Smooth muscle cell (in vitro differentiated cells): ENCODE data around the gene SOX15. TPM values are rescaled to one million over a fixed set of nuclear protein-coding genes. Genes with fewer than 3 reads are reported as not detected.

Experiments used
- DNase-seq: peaks from one replicate; lab custom pipeline; 2025; ENCODE audit not compliant: unreplicated experiment; lab: John Stamatoyannopoulos, UW
- H2AFZ ChIP-seq: fragments of 200-600 bp; sonication (generic); 2 replicates; pipeline ENCODE4 v1.6.0; 2016; ENCODE audit warnings: antibody characterized with exemption, low read depth, mild to moderate bottlenecking
- H3F3A ChIP-seq: fragments of 200-600 bp; sonication (generic); 2 replicates; pipeline ENCODE4 v1.6.0; 2017; ENCODE audit warnings: antibody characterized with exemption, low read depth
- H3K27ac ChIP-seq: fragments of 200-600 bp; sonication (generic); 2 replicates; pipeline ENCODE4 v1.5.1; 2016; ENCODE audit warnings: low read depth, mild to moderate bottlenecking
- H3K27me3 ChIP-seq: fragments of 200-600 bp; sonication (generic); 2 replicates; pipeline ENCODE4 v1.6.1; 2016; ENCODE audit warnings: low read depth, mild to moderate bottlenecking
- H3K36me3 ChIP-seq: fragments of 200-600 bp; sonication (generic); 2 replicates; pipeline ENCODE4 v1.5.1; 2016; ENCODE audit warnings: low read depth
- H3K4me1 ChIP-seq: fragments of 200-600 bp; sonication (generic); 2 replicates; pipeline ENCODE4 v1.5.1; 2016; ENCODE audit warnings: low read depth
- H3K4me2 ChIP-seq: fragments of 200-600 bp; sonication (generic); 2 replicates; pipeline ENCODE4 v1.6.0; 2016; ENCODE audit warnings: mild to moderate bottlenecking
- H3K4me3 ChIP-seq: fragments of 200-600 bp; sonication (generic); 2 replicates; pipeline ENCODE4 v1.5.1; 2016; ENCODE audit warnings: mild to moderate bottlenecking
- H3K79me2 ChIP-seq: fragments of 200-600 bp; sonication (generic); 2 replicates; pipeline ENCODE4 v1.6.0; 2016; ENCODE audit warnings: low read depth, mild to moderate bottlenecking
- H3K9ac ChIP-seq: fragments of 200-600 bp; sonication (generic); 2 replicates; pipeline ENCODE4 v1.6.0; 2016; ENCODE audit warnings: low read depth
- H3K9me3 ChIP-seq: fragments of 200-600 bp; sonication (generic); replicated peaks from 2 replicates; pipeline ENCODE4 v1.5.1; 2016; ENCODE audit warnings: low read depth
- H4K20me1 ChIP-seq: fragments of 200-600 bp; sonication (generic); 2 replicates; pipeline ENCODE4 v1.6.0; 2016; ENCODE audit warnings: low read depth
- WGBS: methylation state at CpG from one replicate; pipeline ENCODE4 v1.1.7; 2016; ENCODE audit warnings: low lambda C conversion rate; 5-methylcytosine and 5-hydroxymethylcytosine counted together
- polyA plus RNA-seq: library from polyadenylated mRNA; unstranded; fragments of >200 nt; fragmentation: Nextera tagmentation; extraction: Ambion mirVana; gene quantifications from 2 replicates; pipeline ENCODE4 v1.2.1, GENCODE V29; 2016
- total RNA-seq: library from RNA; depleted of rRNA; stranded (reverse); fragments of >200 nt; gene quantifications from 2 replicates; pipeline ENCODE4 v1.2.3, GENCODE V29; 2014
- TF ChIP-seq, protein P1 (sequence below): fragments of 200-600 bp; sonication (generic); IDR thresholded peaks from 2 replicates; pipeline ENCODE4 v1.5.1; 2017; ENCODE audit warnings: borderline replicate concordance, mild to moderate bottlenecking, antibody characterized with exemption; ENCODE audit not compliant: insufficient read depth, poor library complexity, severe bottlenecking

Gene SOX15
- total and polyA plus RNA-seq, 2 experiments from 2014 or later: 7.3 to 16.1 TPM

DNA sequence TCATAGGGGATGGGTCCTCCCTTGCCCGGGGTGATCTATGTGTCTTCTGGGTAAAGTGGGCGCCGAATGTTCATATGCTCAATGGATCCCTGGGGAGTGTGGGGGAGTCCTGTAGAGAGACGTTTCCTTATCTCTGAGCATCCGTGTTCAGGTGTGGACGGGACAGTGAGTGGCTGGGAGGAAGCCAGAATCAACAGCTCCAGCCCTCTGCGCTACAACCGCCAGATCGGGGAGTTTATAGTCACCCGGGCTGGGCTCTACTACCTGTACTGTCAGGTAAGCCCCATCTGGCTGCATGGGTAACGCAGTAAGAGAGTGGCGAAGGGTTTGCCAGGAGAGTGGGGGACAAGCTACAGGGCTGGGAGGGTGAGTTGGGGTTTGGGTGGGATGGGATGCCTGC is 33.3 kb downstream of the SOX15 start:
- Histone ChIP-seq H3K9ac (no peak overlapping the region), H3K79me2 (no peaks in the 10 kb centered on the region), H3K27ac (no peak overlapping the region), H3K36me3 (no peaks in the 10 kb centered on the region), H3K27me3 (no peaks in the 10 kb centered on the region), H2AFZ (no peak overlapping the region), H3K4me1 (peaks cover 19% of the 10 kb centered on the region), H3F3A (no peaks in the 10 kb centered on the region), H3K4me2 (no peak overlapping the region), H4K20me1 (no peaks in the 10 kb centered on the region), H3K9me3 (no peaks in the 10 kb centered on the region), H3K4me3 (no peak overlapping the region)
- TF ChIP-seq, protein P1, sequence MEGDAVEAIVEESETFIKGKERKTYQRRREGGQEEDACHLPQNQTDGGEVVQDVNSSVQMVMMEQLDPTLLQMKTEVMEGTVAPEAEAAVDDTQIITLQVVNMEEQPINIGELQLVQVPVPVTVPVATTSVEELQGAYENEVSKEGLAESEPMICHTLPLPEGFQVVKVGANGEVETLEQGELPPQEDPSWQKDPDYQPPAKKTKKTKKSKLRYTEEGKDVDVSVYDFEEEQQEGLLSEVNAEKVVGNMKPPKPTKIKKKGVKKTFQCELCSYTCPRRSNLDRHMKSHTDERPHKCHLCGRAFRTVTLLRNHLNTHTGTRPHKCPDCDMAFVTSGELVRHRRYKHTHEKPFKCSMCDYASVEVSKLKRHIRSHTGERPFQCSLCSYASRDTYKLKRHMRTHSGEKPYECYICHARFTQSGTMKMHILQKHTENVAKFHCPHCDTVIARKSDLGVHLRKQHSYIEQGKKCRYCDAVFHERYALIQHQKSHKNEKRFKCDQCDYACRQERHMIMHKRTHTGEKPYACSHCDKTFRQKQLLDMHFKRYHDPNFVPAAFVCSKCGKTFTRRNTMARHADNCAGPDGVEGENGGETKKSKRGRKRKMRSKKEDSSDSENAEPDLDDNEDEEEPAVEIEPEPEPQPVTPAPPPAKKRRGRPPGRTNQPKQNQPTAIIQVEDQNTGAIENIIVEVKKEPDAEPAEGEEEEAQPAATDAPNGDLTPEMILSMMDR: no peak
- no peak for DNase-seq
- WGBS: 98% methylated on average over 12 of the region's 12 CpGs

DNA sequence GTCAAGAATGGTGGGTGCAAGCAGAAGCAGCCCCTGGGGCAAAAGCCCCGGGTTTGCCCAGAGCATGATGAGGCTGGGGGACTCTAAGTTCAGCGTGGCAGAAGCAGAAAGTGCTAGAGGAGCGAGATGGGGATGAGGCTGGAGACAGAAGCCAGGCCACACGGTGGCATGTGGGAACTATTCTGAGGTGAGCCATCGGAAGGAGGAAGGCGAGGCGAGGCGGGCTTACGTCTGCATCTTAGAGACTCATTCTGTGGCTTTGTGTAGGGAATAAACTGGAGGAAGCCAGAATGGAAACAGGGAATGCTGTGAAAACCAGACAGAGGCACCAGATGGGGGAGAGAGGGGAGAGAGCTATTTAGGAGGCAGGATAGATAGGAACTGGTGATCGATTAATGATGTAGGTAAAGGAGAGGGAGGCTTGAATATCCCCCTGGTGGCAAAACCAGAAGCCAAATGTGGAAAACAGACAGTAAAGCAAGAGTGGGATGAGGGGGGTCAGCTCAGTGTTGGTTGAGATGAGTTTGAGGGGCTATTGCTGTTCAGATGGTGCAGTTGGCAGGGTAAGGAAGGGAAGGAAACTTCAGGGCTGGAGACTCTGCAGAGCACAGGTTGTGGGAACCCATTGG is 34.5 kb downstream of the SOX15 start:
- H3K36me3 ChIP-seq: no peaks in the 10 kb centered on the region
- H4K20me1 ChIP-seq: no peaks in the 10 kb centered on the region
- no peaks in the 10 kb centered on the region for H3F3A ChIP-seq
- DNase-seq: no peak
- H3K9ac ChIP-seq: no peak overlapping the region
- H3K79me2 ChIP-seq: no peaks in the 10 kb centered on the region
- no peaks in the 10 kb centered on the region for H3K9me3 ChIP-seq
- H3K4me3 ChIP-seq: no peak overlapping the region
- H3K4me2 ChIP-seq: no peak overlapping the region
- no peak overlapping the region for H2AFZ ChIP-seq
- no peak overlapping the region for H3K27ac ChIP-seq
- WGBS: 77% methylated on average over 10 of the region's 10 CpGs
- TF ChIP-seq, protein P1: no peak
- H3K27me3 ChIP-seq: no peaks in the 10 kb centered on the region
- H3K4me1 ChIP-seq: peaks cover 15% of the 10 kb centered on the region

DNA sequence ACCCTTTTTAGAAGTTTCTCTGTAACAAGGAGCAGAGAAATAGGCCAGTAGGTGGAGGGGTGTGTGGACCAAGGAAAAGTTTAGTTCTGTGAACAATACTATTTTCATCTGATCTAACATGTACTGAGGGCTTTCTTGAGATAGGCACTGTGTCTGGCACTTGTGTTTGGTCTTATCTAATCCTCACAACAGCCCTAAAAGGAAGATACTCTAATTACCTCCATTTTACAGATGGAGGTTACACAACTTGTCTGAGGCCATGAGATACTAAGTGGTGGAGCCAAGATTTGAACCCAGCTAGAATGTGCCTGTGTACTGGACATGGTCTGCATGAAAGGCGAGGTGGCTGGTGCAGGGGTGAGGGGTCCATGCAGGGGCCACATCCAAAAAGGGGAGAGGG is 36.5 kb downstream of the SOX15 start:
- Histone ChIP-seq H3K9me3 (no peaks in the 10 kb centered on the region), H3K4me3 (no peak overlapping the region), H3K27me3 (no peaks in the 10 kb centered on the region), H3K4me2 (no peak overlapping the region), H4K20me1 (no peaks in the 10 kb centered on the region), H3K9ac (no peak overlapping the region), H2AFZ (no peak overlapping the region), H3K79me2 (no peaks in the 10 kb centered on the region), H3K4me1 (peaks cover 11% of the 10 kb centered on the region), H3F3A (no peaks in the 10 kb centered on the region), H3K36me3 (no peaks in the 10 kb centered on the region), H3K27ac (no peak overlapping the region)
- 94% methylated on average over 1 of the region's 1 CpG for WGBS
- TF ChIP-seq, protein P1: no peak
- DNase-seq: no peak

DNA sequence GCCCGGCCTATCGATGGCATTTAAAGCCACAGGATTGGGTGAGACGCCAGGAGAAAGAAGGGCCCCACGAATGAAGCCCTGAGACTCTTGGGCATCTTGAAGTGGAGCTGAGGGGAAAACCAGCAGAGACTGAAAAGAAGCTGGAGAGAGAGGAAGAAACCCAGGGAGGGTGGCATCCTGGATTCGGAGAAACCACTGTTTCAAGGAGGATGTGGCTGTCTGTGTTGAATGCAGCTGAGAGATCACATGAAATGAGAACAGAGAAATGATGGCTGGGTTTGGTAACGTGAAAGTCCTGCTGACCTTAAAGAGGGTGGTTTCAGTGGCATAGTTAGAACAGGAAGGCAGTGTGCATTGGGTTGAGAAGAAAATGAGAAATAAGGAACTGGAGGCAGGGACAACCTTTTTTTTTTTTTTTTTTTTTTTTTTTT is 37.3 kb downstream of the SOX15 start:
- Histone ChIP-seq H3K9me3 (no peaks in the 10 kb centered on the region), H2AFZ (no peak overlapping the region), H4K20me1 (no peaks in the 10 kb centered on the region), H3K27me3 (no peaks in the 10 kb centered on the region), H3K36me3 (no peaks in the 10 kb centered on the region), H3K79me2 (no peaks in the 10 kb centered on the region), H3K27ac (no peak overlapping the region), H3K4me3 (no peak overlapping the region), H3F3A (no peaks in the 10 kb centered on the region), H3K4me1 (peaks cover 7% of the 10 kb centered on the region), H3K9ac (no peak overlapping the region), H3K4me2 (no peak overlapping the region)
- no peak for DNase-seq
- 93% methylated on average over 6 of the region's 6 CpGs for WGBS
- TF ChIP-seq, protein P1: no peak
